ENCODE measurements around the gene ADGRG3.

Gene ADGRG3

DNA sequence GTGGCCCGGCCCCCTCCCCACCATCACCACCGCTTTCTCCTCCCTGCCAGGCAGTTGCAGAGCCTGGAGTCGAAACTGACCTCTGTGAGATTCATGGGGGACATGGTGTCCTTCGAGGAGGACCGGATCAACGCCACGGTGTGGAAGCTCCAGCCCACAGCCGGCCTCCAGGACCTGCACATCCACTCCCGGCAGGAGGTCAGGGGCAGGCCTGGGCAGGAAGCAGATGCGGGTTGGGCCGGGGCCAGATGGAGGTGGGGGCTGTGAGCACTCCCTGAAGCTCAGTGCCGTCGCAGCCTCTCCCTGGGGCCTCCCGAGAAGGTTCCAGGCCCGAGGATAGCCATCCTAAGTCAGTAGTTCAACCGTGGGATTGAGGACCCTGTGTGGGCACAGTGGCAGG is 14.2 kb upstream of the ADGRG3 start:
- H3K27me3 ChIP-seq (ENCODE audit: insufficient read depth, poor library complexity, severe bottlenecking): no peaks in the 10 kb centered on the region
- H3K27ac ChIP-seq (replicated peaks): no peak overlapping the region
- TF ChIP-seq, protein P1, sequence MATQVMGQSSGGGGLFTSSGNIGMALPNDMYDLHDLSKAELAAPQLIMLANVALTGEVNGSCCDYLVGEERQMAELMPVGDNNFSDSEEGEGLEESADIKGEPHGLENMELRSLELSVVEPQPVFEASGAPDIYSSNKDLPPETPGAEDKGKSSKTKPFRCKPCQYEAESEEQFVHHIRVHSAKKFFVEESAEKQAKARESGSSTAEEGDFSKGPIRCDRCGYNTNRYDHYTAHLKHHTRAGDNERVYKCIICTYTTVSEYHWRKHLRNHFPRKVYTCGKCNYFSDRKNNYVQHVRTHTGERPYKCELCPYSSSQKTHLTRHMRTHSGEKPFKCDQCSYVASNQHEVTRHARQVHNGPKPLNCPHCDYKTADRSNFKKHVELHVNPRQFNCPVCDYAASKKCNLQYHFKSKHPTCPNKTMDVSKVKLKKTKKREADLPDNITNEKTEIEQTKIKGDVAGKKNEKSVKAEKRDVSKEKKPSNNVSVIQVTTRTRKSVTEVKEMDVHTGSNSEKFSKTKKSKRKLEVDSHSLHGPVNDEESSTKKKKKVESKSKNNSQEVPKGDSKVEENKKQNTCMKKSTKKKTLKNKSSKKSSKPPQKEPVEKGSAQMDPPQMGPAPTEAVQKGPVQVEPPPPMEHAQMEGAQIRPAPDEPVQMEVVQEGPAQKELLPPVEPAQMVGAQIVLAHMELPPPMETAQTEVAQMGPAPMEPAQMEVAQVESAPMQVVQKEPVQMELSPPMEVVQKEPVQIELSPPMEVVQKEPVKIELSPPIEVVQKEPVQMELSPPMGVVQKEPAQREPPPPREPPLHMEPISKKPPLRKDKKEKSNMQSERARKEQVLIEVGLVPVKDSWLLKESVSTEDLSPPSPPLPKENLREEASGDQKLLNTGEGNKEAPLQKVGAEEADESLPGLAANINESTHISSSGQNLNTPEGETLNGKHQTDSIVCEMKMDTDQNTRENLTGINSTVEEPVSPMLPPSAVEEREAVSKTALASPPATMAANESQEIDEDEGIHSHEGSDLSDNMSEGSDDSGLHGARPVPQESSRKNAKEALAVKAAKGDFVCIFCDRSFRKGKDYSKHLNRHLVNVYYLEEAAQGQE (IDR thresholded peaks at IDR 0.05; ENCODE audit: insufficient replicate concordance, low read depth): no peak
- no peak for TF ChIP-seq GABPA (IDR thresholded peaks at IDR 0.05; ENCODE audit: low read depth)
- TF ChIP-seq SPI1 (IDR thresholded peaks at IDR 0.05; ENCODE audit: borderline replicate concordance, low read depth): no peak
- no peak for TF ChIP-seq CTCF (IDR thresholded peaks at IDR 0.05; ENCODE audit: insufficient read depth, low read length)
- TF ChIP-seq POLR2AphosphoS5 (IDR thresholded peaks at IDR 0.05; ENCODE audit: low read depth): no peak
- DNase-seq (ENCODE audit: low read depth in 1 of 2, low spot score in 1 of 2): no peak
- H3K4me3 ChIP-seq (replicated peaks; ENCODE audit: insufficient read depth, low read length): no peak overlapping the region

GRCh38 chr16:57656342-57656955 is 11.7 kb upstream of the ADGRG3 start:
- Histone ChIP-seq H3K27ac (replicated peaks) (no peak overlapping the region), H3K4me3 (replicated peaks; ENCODE audit: insufficient read depth, low read length) (no peak overlapping the region), H3K27me3 (ENCODE audit: insufficient read depth, poor library complexity, severe bottlenecking) (no peaks in the 10 kb centered on the region)
- TF ChIP-seq SPI1 (IDR thresholded peaks at IDR 0.05; ENCODE audit: borderline replicate concordance, low read depth) (no peak), GABPA (IDR thresholded peaks at IDR 0.05; ENCODE audit: low read depth) (no peak), CTCF (IDR thresholded peaks at IDR 0.05; ENCODE audit: insufficient read depth, low read length) (no peak), POLR2AphosphoS5 (IDR thresholded peaks at IDR 0.05; ENCODE audit: low read depth) (no peak)
- TF ChIP-seq, protein P1 (IDR thresholded peaks at IDR 0.05; ENCODE audit: insufficient replicate concordance, low read depth): no peak
- DNase-seq (ENCODE audit: low read depth in 1 of 2, low spot score in 1 of 2): no peak

GRCh38 chr16:57657228-57657627 is 10.9 kb upstream of the ADGRG3 start:
- DNase-seq (ENCODE audit: low read depth in 1 of 2, low spot score in 1 of 2): no peak
- H3K27ac ChIP-seq (replicated peaks): no peak overlapping the region
- TF ChIP-seq, protein P1 (IDR thresholded peaks at IDR 0.05; ENCODE audit: insufficient replicate concordance, low read depth): no peak
- TF ChIP-seq POLR2AphosphoS5 (IDR thresholded peaks at IDR 0.05; ENCODE audit: low read depth) (no peak), SPI1 (IDR thresholded peaks at IDR 0.05; ENCODE audit: borderline replicate concordance, low read depth) (no peak), GABPA (IDR thresholded peaks at IDR 0.05; ENCODE audit: low read depth) (no peak), CTCF (IDR thresholded peaks at IDR 0.05; ENCODE audit: insufficient read depth, low read length) (no peak)
- H3K27me3 ChIP-seq (ENCODE audit: insufficient read depth, poor library complexity, severe bottlenecking): no peaks in the 10 kb centered on the region
- no peak overlapping the region for H3K4me3 ChIP-seq (replicated peaks; ENCODE audit: insufficient read depth, low read length)
